ENCODE results near the gene ZNF23. TPM values are rescaled to one million over a fixed set of nuclear protein-coding genes. Genes with fewer than 3 reads are reported as not detected.

Gene ZNF23
- total RNA-seq, 1 donor from 2014 or later, result 11.4 TPM

DNA sequence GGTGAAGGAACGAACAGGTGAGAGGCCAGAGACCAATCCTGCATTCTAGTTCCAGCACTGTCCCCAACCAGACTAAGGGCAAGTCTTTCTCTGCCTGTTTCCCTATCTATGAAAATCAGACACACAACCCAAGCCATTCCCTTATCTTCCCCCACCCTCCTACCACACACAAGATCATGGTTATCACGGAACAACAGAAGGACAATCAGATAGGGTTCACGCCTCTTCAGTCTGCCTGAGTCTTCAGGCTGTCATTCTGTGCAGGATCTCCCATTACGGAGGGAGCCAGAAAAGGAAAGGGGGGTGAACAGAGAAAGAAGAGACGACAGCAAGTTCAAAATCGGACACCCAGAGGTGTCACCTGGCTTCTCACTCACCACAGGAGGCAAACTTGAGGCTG lies 31.3 kb downstream of the ZNF23 start:
- no peaks in the 10 kb centered on the region for H3K9me3 Mint-ChIP-seq (ENCODE audit: low read depth)

DNA sequence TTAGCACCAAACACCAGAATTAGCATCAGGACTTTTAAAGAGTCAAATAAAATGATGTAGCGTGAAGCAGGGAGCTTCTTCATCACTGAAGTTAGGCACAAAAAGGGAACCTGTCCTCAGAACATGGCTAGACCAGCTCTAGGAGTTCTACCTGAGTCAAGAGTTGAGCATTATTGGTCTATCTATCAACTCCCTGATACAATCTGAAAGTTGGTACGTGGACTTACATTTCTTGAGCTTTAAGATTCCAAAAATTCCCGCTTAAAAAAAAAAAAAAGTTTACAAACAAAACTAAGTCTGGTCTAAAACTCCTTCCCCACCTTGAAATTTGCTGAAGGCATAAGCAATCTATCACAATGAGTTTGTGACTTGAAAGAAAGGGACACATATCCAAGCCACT lies 32.5 kb downstream of the ZNF23 start:
- no peak overlapping the region for H3K27ac Mint-ChIP-seq
- H3K36me3 Mint-ChIP-seq (ENCODE audit: insufficient read depth), result no peaks in the 10 kb centered on the region
- H3K9me3 Mint-ChIP-seq (ENCODE audit: low read depth), result no peaks in the 10 kb centered on the region
- peaks cover 45% of the 10 kb centered on the region for H3K27me3 Mint-ChIP-seq
- TF ChIP-seq, protein P1, sequence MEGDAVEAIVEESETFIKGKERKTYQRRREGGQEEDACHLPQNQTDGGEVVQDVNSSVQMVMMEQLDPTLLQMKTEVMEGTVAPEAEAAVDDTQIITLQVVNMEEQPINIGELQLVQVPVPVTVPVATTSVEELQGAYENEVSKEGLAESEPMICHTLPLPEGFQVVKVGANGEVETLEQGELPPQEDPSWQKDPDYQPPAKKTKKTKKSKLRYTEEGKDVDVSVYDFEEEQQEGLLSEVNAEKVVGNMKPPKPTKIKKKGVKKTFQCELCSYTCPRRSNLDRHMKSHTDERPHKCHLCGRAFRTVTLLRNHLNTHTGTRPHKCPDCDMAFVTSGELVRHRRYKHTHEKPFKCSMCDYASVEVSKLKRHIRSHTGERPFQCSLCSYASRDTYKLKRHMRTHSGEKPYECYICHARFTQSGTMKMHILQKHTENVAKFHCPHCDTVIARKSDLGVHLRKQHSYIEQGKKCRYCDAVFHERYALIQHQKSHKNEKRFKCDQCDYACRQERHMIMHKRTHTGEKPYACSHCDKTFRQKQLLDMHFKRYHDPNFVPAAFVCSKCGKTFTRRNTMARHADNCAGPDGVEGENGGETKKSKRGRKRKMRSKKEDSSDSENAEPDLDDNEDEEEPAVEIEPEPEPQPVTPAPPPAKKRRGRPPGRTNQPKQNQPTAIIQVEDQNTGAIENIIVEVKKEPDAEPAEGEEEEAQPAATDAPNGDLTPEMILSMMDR (IDR thresholded peaks at IDR 0.05; ENCODE audit: unreplicated experiment), result no peak
- peaks cover 4% of the 10 kb centered on the region for H3K4me1 Mint-ChIP-seq (ENCODE audit: low read depth)
- no peak overlapping the region for H3K4me3 Mint-ChIP-seq (ENCODE audit: low read depth)
- no peak for DNase-seq (ENCODE audit: low spot score, unreplicated experiment)

More for the DNA sequence above, 31.3 kb downstream of the ZNF23 start:
- peaks cover 35% of the 10 kb centered on the region for H3K27me3 Mint-ChIP-seq
- no peaks in the 10 kb centered on the region for H3K36me3 Mint-ChIP-seq (ENCODE audit: insufficient read depth)
- no peak for DNase-seq (ENCODE audit: low spot score, unreplicated experiment)
- TF ChIP-seq, protein P1 (IDR thresholded peaks at IDR 0.05; ENCODE audit: unreplicated experiment), result no peak
- H3K27ac Mint-ChIP-seq, result no peak overlapping the region
- H3K4me3 Mint-ChIP-seq (ENCODE audit: low read depth), result no peak overlapping the region
- H3K4me1 Mint-ChIP-seq (ENCODE audit: low read depth), result peaks cover 4% of the 10 kb centered on the region

DNA sequence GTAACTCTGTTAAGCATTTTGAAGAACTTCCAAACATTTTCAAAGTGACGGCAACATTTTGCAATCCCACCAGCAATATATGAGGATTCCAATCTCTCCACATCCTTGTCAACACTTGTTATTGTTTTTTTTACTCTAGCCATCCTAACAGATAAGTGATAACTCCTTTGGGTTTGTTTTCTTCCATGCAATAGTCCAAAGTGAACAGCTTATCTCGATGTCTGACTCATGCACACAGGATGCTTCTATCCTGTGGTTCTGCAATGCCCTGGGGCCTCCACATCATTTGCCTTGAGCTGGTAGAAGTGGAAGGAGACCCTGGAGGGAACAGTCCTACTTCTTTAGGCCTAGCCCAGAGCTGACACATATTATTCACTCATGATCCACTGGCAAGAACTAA lies 33.2 kb downstream of the ZNF23 start:
- Mint-ChIP-seq H3K27me3 (peaks cover 49% of the 10 kb centered on the region), H3K9me3 (ENCODE audit: low read depth) (no peaks in the 10 kb centered on the region), H3K27ac (no peak overlapping the region), H3K36me3 (ENCODE audit: insufficient read depth) (no peaks in the 10 kb centered on the region), H3K4me1 (ENCODE audit: low read depth) (peaks cover 4% of the 10 kb centered on the region), H3K4me3 (ENCODE audit: low read depth) (no peak overlapping the region)
- DNase-seq (ENCODE audit: low spot score, unreplicated experiment), result no peak
- TF ChIP-seq, protein P1 (IDR thresholded peaks at IDR 0.05; ENCODE audit: unreplicated experiment), result no peak

DNA sequence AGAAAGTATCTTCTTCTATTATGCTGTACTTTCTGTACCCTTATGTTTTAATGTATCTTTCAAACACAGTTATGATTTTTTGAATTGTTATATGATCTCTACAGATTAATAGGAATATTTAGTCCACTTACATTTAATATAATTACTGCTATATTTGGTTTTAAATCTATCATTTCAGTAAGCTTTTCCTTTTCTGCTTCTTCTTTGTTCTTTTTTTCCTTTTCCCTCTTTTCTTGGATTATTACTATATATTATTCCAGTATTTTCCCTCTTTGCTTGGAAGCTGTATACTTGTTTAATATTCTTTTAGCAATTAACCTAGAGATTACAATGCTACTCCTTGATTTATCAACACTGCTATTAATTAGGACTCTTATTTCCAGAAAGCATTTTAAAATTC lies 33.7 kb downstream of the ZNF23 start:
- Mint-ChIP-seq H3K27ac (no peak overlapping the region), H3K36me3 (ENCODE audit: insufficient read depth) (no peaks in the 10 kb centered on the region), H3K27me3 (peaks cover 48% of the 10 kb centered on the region), H3K9me3 (ENCODE audit: low read depth) (no peaks in the 10 kb centered on the region), H3K4me3 (ENCODE audit: low read depth) (no peak overlapping the region), H3K4me1 (ENCODE audit: low read depth) (peaks cover 4% of the 10 kb centered on the region)
- no peak for DNase-seq (ENCODE audit: low spot score, unreplicated experiment)
- TF ChIP-seq, protein P1 (IDR thresholded peaks at IDR 0.05; ENCODE audit: unreplicated experiment), result no peak

DNA sequence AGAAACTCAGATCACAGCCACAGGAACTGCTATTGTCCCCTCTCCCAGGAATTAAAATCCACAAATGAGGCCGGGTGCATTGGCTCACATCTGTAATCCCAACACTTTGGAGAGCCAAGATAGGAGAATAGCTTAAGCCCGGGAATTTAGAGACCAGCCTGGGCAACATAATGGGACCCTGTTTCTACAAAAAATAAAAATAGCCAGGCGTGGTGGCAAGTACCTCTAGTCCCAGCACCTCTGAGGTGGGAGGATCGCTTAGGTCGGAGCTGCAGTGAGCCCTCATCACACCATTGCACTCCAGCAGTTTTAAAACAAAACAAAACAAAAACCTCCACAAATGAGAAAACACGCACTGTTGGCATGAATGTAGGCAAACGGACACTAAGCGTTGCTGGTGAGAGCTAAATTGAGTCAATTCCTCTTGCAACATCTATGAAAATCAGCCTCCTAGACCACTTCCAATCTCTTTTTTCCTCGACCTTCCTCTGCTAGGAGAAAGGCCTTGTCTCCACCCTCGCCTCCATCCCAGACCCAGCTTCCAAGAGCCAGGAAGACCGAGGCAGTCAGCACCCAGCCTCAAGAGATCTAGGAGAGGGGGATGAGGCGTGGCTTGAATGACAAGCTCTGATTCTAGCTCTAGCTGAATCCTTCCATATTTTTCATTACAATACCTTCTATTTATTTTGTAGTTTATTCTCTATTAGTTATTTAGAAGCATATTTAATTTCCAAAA lies 35.0 kb downstream of the ZNF23 start:
- Mint-ChIP-seq H3K27me3 (peaks cover 52% of the 10 kb centered on the region), H3K36me3 (ENCODE audit: insufficient read depth) (no peaks in the 10 kb centered on the region), H3K27ac (peak overlapping the region; percentile 98), H3K4me1 (ENCODE audit: low read depth) (peaks cover 4% of the 10 kb centered on the region), H3K9me3 (ENCODE audit: low read depth) (no peaks in the 10 kb centered on the region), H3K4me3 (ENCODE audit: low read depth) (peak overlapping the region; percentile 74)
- TF ChIP-seq, protein P1 (IDR thresholded peaks at IDR 0.05; ENCODE audit: unreplicated experiment), result no peak
- no peak for DNase-seq (ENCODE audit: low spot score, unreplicated experiment)
